ENCODE results near the gene ADORA1.
A peak's percentile ranks its signal among the peaks of the same experiment; 100 is the strongest.

Gene ADORA1

GRCh38 chr1:203207751-203208150 is 80.2 kb downstream of the ADORA1 start:
- TF ChIP-seq POLR2A (IDR thresholded peaks at IDR 0.05; ENCODE audit: low read depth, low read length) (no peak), POU2F2 (IDR thresholded peaks at IDR 0.05; ENCODE audit: low read depth, low read length) (no peak), TAF1 (IDR thresholded peaks at IDR 0.05; ENCODE audit: low read depth, low read length) (no peak), PAX5 (IDR thresholded peaks at IDR 0.05; ENCODE audit: insufficient read depth, low read length, severe bottlenecking) (no peak), SPI1 (IDR thresholded peaks at IDR 0.05; ENCODE audit: low read depth, low read length) (no peak), POLR2AphosphoS5 (IDR thresholded peaks at IDR 0.05; ENCODE audit: low read depth, low read length) (no peak)
- DNase-seq (ENCODE audit: insufficient read length, low spot score) (no peak), FAIRE-seq (no peak)

- FAIRE-seq, result no peak
- no peak for DNase-seq (ENCODE audit: insufficient read length, low spot score)
- TF ChIP-seq TAF1 (IDR thresholded peaks at IDR 0.05; ENCODE audit: low read depth, low read length), result no peak
- no peak for TF ChIP-seq POU2F2 (IDR thresholded peaks at IDR 0.05; ENCODE audit: low read depth, low read length)
- TF ChIP-seq POLR2AphosphoS5 (IDR thresholded peaks at IDR 0.05; ENCODE audit: low read depth, low read length), result no peak
- no peak for TF ChIP-seq PAX5 (IDR thresholded peaks at IDR 0.05; ENCODE audit: insufficient read depth, low read length, severe bottlenecking)
- TF ChIP-seq SPI1 (IDR thresholded peaks at IDR 0.05; ENCODE audit: low read depth, low read length), result no peak
- TF ChIP-seq POLR2A (IDR thresholded peaks at IDR 0.05; ENCODE audit: low read depth, low read length), result no peak
Observed at GRCh38 chr1:203208181-203208580, 80.7 kb downstream of the ADORA1 start.

GRCh38 chr1:203210350-203210749 is 82.8 kb downstream of the ADORA1 start:
- TF ChIP-seq POU2F2 (IDR thresholded peaks at IDR 0.05; ENCODE audit: low read depth, low read length), result no peak
- TF ChIP-seq SPI1 (IDR thresholded peaks at IDR 0.05; ENCODE audit: low read depth, low read length), result no peak
- TF ChIP-seq TAF1 (IDR thresholded peaks at IDR 0.05; ENCODE audit: low read depth, low read length), result no peak
- no peak for TF ChIP-seq POLR2AphosphoS5 (IDR thresholded peaks at IDR 0.05; ENCODE audit: low read depth, low read length)
- no peak for TF ChIP-seq PAX5 (IDR thresholded peaks at IDR 0.05; ENCODE audit: insufficient read depth, low read length, severe bottlenecking)
- TF ChIP-seq POLR2A (IDR thresholded peaks at IDR 0.05; ENCODE audit: low read depth, low read length), result no peak
- no peak for FAIRE-seq
- no peak for DNase-seq (ENCODE audit: insufficient read length, low spot score)

GRCh38 chr1:203210988-203211387 is 83.5 kb downstream of the ADORA1 start:
- TF ChIP-seq POLR2AphosphoS5 (IDR thresholded peaks at IDR 0.05; ENCODE audit: low read depth, low read length) (no peak), POU2F2 (IDR thresholded peaks at IDR 0.05; ENCODE audit: low read depth, low read length) (no peak), TAF1 (IDR thresholded peaks at IDR 0.05; ENCODE audit: low read depth, low read length) (no peak), POLR2A (IDR thresholded peaks at IDR 0.05; ENCODE audit: low read depth, low read length) (no peak), SPI1 (IDR thresholded peaks at IDR 0.05; ENCODE audit: low read depth, low read length) (no peak), PAX5 (IDR thresholded peaks at IDR 0.05; ENCODE audit: insufficient read depth, low read length, severe bottlenecking) (no peak)
- no peak for FAIRE-seq

GRCh38 chr1:203211812-203212211 is 84.3 kb downstream of the ADORA1 start:
- FAIRE-seq (no peak), DNase-seq (ENCODE audit: insufficient read length, low spot score) (no peak)
- TF ChIP-seq POLR2AphosphoS5 (IDR thresholded peaks at IDR 0.05; ENCODE audit: low read depth, low read length) (no peak), TAF1 (IDR thresholded peaks at IDR 0.05; ENCODE audit: low read depth, low read length) (no peak), POLR2A (IDR thresholded peaks at IDR 0.05; ENCODE audit: low read depth, low read length) (no peak), PAX5 (IDR thresholded peaks at IDR 0.05; ENCODE audit: insufficient read depth, low read length, severe bottlenecking) (no peak), POU2F2 (IDR thresholded peaks at IDR 0.05; ENCODE audit: low read depth, low read length) (no peak), SPI1 (IDR thresholded peaks at IDR 0.05; ENCODE audit: low read depth, low read length) (no peak)

More at GRCh38 chr1:203210988-203211387, 83.5 kb downstream of the ADORA1 start:
- DNase-seq (ENCODE audit: insufficient read length, low spot score), result no peak

GRCh38 chr1:203213126-203213525 is 85.6 kb downstream of the ADORA1 start:
- no peak for DNase-seq (ENCODE audit: insufficient read length, low spot score)
- TF ChIP-seq POU2F2 (IDR thresholded peaks at IDR 0.05; ENCODE audit: low read depth, low read length), result no peak
- no peak for TF ChIP-seq POLR2A (IDR thresholded peaks at IDR 0.05; ENCODE audit: low read depth, low read length)
- TF ChIP-seq TAF1 (IDR thresholded peaks at IDR 0.05; ENCODE audit: low read depth, low read length), result no peak
- TF ChIP-seq PAX5 (IDR thresholded peaks at IDR 0.05; ENCODE audit: insufficient read depth, low read length, severe bottlenecking), result no peak
- TF ChIP-seq POLR2AphosphoS5 (IDR thresholded peaks at IDR 0.05; ENCODE audit: low read depth, low read length), result no peak
- no peak for TF ChIP-seq SPI1 (IDR thresholded peaks at IDR 0.05; ENCODE audit: low read depth, low read length)
- FAIRE-seq, result no peak

GRCh38 chr1:203214871-203215270 is 87.3 kb downstream of the ADORA1 start:
- no peak for DNase-seq (ENCODE audit: insufficient read length, low spot score)
- no peak for TF ChIP-seq POLR2AphosphoS5 (IDR thresholded peaks at IDR 0.05; ENCODE audit: low read depth, low read length)
- no peak for TF ChIP-seq POU2F2 (IDR thresholded peaks at IDR 0.05; ENCODE audit: low read depth, low read length)
- no peak for TF ChIP-seq TAF1 (IDR thresholded peaks at IDR 0.05; ENCODE audit: low read depth, low read length)
- TF ChIP-seq POLR2A (IDR thresholded peaks at IDR 0.05; ENCODE audit: low read depth, low read length), result no peak
- no peak for TF ChIP-seq SPI1 (IDR thresholded peaks at IDR 0.05; ENCODE audit: low read depth, low read length)
- no peak for TF ChIP-seq PAX5 (IDR thresholded peaks at IDR 0.05; ENCODE audit: insufficient read depth, low read length, severe bottlenecking)
- no peak for FAIRE-seq

- FAIRE-seq (no peak), DNase-seq (ENCODE audit: insufficient read length, low spot score) (no peak)
- TF ChIP-seq PAX5 (IDR thresholded peaks at IDR 0.05; ENCODE audit: insufficient read depth, low read length, severe bottlenecking) (no peak), POLR2A (IDR thresholded peaks at IDR 0.05; ENCODE audit: low read depth, low read length) (no peak), POU2F2 (IDR thresholded peaks at IDR 0.05; ENCODE audit: low read depth, low read length) (no peak), TAF1 (IDR thresholded peaks at IDR 0.05; ENCODE audit: low read depth, low read length) (no peak), POLR2AphosphoS5 (IDR thresholded peaks at IDR 0.05; ENCODE audit: low read depth, low read length) (no peak), SPI1 (IDR thresholded peaks at IDR 0.05; ENCODE audit: low read depth, low read length) (no peak)
Observed at GRCh38 chr1:203215573-203215972, 88.0 kb downstream of the ADORA1 start.

GRCh38 chr1:203216274-203217138 is 89.0 kb downstream of the ADORA1 start:
- TF ChIP-seq PAX5 (IDR thresholded peaks at IDR 0.05; ENCODE audit: insufficient read depth, low read length, severe bottlenecking), result no peak
- TF ChIP-seq POLR2A (IDR thresholded peaks at IDR 0.05; ENCODE audit: low read depth, low read length), result no peak
- DNase-seq (ENCODE audit: insufficient read length, low spot score), result peak; percentile 29
- FAIRE-seq, result peak; percentile 58
